NCI-H82 (cell line): ENCODE data around the gene KAZALD1.

Experiments
- DNase-seq: peaks from one replicate; lab custom pipeline; 2025; lab: John Stamatoyannopoulos, UW

The KAZALD1 gene, protein sequence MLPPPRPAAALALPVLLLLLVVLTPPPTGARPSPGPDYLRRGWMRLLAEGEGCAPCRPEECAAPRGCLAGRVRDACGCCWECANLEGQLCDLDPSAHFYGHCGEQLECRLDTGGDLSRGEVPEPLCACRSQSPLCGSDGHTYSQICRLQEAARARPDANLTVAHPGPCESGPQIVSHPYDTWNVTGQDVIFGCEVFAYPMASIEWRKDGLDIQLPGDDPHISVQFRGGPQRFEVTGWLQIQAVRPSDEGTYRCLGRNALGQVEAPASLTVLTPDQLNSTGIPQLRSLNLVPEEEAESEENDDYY

GRCh38 chr10:101061624-101062231 is at the start of gene KAZALD1:
KAZALD1 (plus strand) TSS chr10:101061989; CDS start chr10:101062593, 604 bp downstream.
- peak; percentile 70 for DNase-seq

DNA sequence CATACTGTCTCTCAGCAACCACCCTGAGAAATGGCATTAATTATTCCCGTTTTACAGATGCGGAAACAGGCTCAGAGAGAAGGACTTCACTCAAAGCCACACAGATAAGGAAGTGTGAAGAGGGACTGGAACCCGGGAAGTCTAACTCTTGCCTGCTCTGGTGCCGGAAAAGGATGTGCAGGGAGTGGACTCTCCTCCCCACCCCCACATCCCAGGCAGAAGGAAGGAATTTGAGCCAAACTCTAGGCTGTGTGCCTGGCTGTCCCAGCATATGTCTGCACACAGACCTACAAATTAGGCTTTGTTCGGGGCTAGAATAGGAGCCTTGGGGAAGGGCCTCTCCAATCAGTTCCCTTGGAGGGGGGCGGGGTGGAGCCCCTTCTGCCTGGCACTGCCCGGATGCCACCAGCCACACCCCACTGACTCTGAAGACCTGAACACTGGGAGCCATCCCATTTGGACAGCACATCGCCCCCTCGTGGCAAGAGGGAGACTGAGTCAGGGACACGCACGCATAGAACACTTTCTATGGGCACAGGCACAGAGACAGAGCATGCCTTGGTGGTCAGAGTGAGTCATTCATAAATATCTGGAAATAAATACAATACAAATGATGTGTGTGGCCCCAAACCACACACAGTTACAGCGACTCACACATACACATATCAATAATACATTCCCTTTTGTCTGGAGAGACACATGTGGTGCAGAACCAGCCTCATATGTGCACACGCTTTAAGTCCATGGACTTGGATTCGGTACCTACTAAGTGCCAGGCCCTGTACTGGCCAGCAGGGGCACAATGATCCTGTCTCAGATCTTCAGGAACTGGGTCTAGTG is 49.0 kb upstream of the KAZALD1 start:
- peak; percentile 87 for DNase-seq

GRCh38 chr10:101013365-101013825 is 48.4 kb upstream of the KAZALD1 start:
- no peak for DNase-seq

DNA sequence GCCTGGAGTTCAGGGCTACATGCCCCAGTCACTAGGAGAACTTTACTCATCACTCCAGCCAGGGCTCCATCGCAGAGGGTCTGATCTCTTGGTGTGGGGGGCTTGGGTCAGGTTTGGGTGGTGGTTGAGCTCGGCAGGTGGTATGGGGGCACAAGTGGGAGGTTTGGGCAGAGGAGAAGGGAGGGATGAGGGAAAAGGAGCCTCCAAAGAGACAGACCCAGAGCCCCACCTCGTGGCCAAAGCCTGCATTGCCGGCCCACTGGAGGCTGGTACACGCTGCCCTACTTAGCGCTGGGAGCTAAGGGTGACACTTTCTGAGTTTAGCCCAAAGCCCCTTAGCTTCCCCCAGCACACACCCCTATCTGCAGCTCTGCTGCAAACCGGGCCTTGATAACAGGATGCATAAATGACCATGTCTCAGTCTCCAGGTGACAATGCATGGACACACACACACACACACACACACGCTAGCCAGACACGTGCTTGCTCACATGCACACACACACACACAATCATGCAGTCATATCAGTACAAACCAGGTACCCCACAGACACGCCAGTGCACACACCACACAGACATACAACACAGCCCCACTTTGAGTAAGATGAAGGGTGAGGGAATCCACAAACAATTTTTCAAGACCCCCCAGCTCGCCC is 47.4 kb upstream of the KAZALD1 start:
- peak; percentile 81 for DNase-seq

DNA sequence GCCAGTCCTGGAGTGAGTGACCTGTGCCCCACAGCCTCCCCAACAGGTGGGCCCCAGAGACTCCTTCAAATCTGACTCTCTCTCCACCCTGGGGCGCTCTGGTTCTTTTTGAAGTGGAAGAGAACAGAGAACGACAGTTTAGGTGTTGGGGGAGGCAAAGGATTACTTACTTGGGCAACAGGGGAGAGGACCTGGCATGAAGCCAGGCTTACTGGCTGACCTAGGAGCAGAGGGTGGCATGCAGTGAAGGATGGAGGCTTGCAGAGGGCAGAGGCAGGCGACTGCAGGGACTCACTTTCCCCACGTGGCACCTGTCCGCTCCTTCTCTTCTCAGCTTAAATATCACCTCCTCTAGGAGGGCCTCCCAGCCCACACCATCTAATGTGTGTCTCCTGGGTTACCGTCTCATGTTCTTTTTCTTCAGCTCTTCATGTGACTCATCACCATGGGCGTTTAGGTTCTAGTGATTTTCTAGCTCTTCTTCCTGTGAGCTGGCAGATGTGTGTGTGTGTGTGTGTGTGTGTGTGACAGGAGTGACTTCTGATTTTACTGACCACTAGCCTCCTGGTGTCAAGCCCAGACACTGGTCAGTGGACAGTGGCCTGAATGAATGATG is 46.7 kb upstream of the KAZALD1 start:
- DNase-seq = peak; percentile 9

GRCh38 chr10:101015582-101015973 is 46.2 kb upstream of the KAZALD1 start:
- DNase-seq = no peak

GRCh38 chr10:101016814-101017213 is 45.0 kb upstream of the KAZALD1 start:
- DNase-seq = no peak

DNA sequence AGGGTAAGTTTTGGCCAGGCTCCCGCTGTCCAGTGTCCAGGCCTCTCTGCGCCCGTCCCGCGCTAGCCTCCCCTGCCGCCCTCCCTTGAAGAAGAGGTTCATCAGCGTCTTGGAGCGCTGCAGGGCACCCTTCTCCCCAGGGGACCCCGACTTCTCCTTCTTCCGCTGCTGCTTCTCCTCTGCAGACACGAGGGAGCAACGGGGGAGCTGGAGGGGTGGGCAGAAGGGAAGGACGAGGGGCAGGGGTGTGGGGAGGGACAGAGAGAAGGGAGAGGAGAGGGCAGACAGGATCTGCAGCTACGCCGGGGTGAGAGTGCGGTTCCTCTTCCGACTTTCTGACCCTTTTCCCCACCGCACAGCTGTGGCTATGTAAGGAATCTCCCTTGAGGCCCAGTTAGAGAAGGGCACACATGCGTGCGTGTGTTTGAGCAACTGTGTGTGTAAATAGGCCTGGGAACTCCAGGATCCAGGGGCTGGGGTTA is 43.6 kb upstream of the KAZALD1 start:
- DNase-seq = no peak

- DNase-seq = peak; percentile 91
Measured at GRCh38 chr10:101018600-101019439, 43.0 kb upstream of the KAZALD1 start.

GRCh38 chr10:101019440-101019703 is 42.4 kb upstream of the KAZALD1 start:
- no peak for DNase-seq

GRCh38 chr10:101020427-101021075 is 41.2 kb upstream of the KAZALD1 start:
- no peak for DNase-seq

- no peak for DNase-seq
Measured at GRCh38 chr10:101021239-101021638, 40.5 kb upstream of the KAZALD1 start.

DNA sequence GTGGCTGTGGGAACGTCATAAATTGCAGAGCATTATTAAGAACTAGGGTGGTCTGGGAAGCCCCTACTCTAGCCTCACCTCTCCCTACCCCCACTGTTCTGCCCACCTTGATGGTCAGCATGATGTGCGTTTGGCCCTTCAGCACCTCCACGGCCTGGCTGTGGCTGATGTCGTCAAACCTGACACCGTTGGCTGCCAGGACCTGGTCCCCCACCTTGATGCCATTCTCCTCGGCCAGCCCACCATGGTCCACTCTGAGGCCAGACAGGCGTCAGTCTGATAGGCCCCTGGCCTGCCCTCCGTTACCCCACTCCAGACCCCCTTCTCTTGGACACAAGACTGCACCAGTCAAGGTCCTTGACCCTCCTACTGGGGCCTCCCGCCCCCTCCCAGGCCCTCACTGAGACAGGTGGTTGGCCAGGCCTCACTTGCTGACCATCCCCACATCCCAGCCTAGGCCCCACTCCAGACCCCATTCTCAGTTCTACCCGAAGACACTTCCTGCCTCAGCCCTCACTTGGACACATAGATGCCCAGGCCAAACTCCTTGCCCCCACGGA is 40.0 kb upstream of the KAZALD1 start:
- DNase-seq = no peak

- DNase-seq = no peak
Measured at GRCh38 chr10:101022967-101023705, 38.7 kb upstream of the KAZALD1 start.

GRCh38 chr10:101027106-101027720 is 34.6 kb upstream of the KAZALD1 start:
- peak; percentile 61 for DNase-seq

GRCh38 chr10:101028446-101029337 is 33.1 kb upstream of the KAZALD1 start:
- peak; percentile 30 for DNase-seq

- peak; percentile 32 for DNase-seq
Measured at GRCh38 chr10:101029520-101030295, 32.1 kb upstream of the KAZALD1 start.
